Duodenal mucosa (tissue), 2 donors: Measurements from ENCODE around the gene CTSE.

ENCODE experiments used
- H3K27ac ChIP-seq: one replicate; pipeline ENCODE4 v1.7.0; 2013; ENCODE audit warnings: low read depth, low read length
- H3K27me3 ChIP-seq, 2 donors: one replicate each; pipeline ENCODE4 v1.7.0; 2013; ENCODE audit warnings: low read length in 2 of 2, control low read depth in 1 of 2; ENCODE audit not compliant: insufficient read depth in 2 of 2, control insufficient read depth in 1 of 2
- H3K36me3 ChIP-seq, 2 donors: one replicate each; pipeline ENCODE4 v1.7.0; 2013; ENCODE audit warnings: low read length in 2 of 2, control low read depth in 1 of 2; ENCODE audit not compliant: insufficient read depth in 2 of 2, control insufficient read depth in 1 of 2
- H3K4me1 ChIP-seq, 2 donors: one replicate each; pipeline ENCODE4 v1.7.0; 2013; ENCODE audit warnings: low read length in 2 of 2, control low read depth in 1 of 2; ENCODE audit not compliant: insufficient read depth in 2 of 2, control insufficient read depth in 1 of 2
- H3K4me3 ChIP-seq, 2 donors: one replicate each; pipeline ENCODE4 v1.7.0; 2013; ENCODE audit warnings: low read length in 2 of 2, low read depth in 1 of 2
- H3K9ac ChIP-seq, 2 donors: one replicate each; pipeline ENCODE4 v1.7.0; 2013; ENCODE audit warnings: low read length in 2 of 2, low read depth in 1 of 2
- H3K9me3 ChIP-seq, 2 donors: one replicate each; pipeline ENCODE4 v1.7.0; 2013; ENCODE audit warnings: low read length in 2 of 2, control low read depth in 1 of 2; ENCODE audit not compliant: control insufficient read depth in 1 of 2

Gene CTSE

GRCh38 chr1:205993068-205993467 lies 30.6 kb downstream of the CTSE start:
- no peaks in the 10 kb centered on the region for H3K4me1 ChIP-seq
- no peak overlapping the region for H3K27ac ChIP-seq
- no peak overlapping the region for H3K9ac ChIP-seq
- no peaks in the 10 kb centered on the region for H3K36me3 ChIP-seq
- no peaks in the 10 kb centered on the region for H3K9me3 ChIP-seq
- H3K27me3 ChIP-seq: peaks cover 0 to 2% of the 10 kb centered on the region in 2 donors
- H3K4me3 ChIP-seq: no peak overlapping the region

GRCh38 chr1:205992218-205992882 lies 31.3 kb downstream of the CTSE start:
- H3K4me1 ChIP-seq: no peaks in the 10 kb centered on the region
- no peak overlapping the region for H3K27ac ChIP-seq

GRCh38 chr1:205991237-205991636 lies 32.5 kb downstream of the CTSE start:
- Histone ChIP-seq H3K4me3 (no peak overlapping the region), H3K9ac (no peak overlapping the region), H3K36me3 (no peaks in the 10 kb centered on the region), H3K27me3 (peaks cover 0 to 2% of the 10 kb centered on the region in 2 donors), H3K4me1 (no peaks in the 10 kb centered on the region), H3K9me3 (no peaks in the 10 kb centered on the region), H3K27ac (no peak overlapping the region)

More at GRCh38 chr1:205992218-205992882, 31.3 kb downstream of the CTSE start:
- Histone ChIP-seq H3K9ac (no peak overlapping the region), H3K9me3 (no peaks in the 10 kb centered on the region), H3K4me3 (no peak overlapping the region), H3K36me3 (no peaks in the 10 kb centered on the region), H3K27me3 (peaks cover 0 to 2% of the 10 kb centered on the region in 2 donors)

- Histone ChIP-seq H3K4me1 (no peaks in the 10 kb centered on the region), H3K27ac (no peak overlapping the region), H3K4me3 (no peak overlapping the region), H3K9me3 (no peaks in the 10 kb centered on the region), H3K9ac (no peak overlapping the region), H3K36me3 (no peaks in the 10 kb centered on the region), H3K27me3 (peaks cover 0 to 2% of the 10 kb centered on the region in 2 donors)
Observed at GRCh38 chr1:205990226-205990625, 33.5 kb downstream of the CTSE start.

GRCh38 chr1:205989786-205990185 lies 33.9 kb downstream of the CTSE start:
- no peaks in the 10 kb centered on the region for H3K9me3 ChIP-seq
- no peaks in the 10 kb centered on the region for H3K36me3 ChIP-seq
- H3K27me3 ChIP-seq: peaks cover 0 to 2% of the 10 kb centered on the region in 2 donors
- no peak overlapping the region for H3K9ac ChIP-seq
- no peaks in the 10 kb centered on the region for H3K4me1 ChIP-seq
- no peak overlapping the region for H3K4me3 ChIP-seq
- H3K27ac ChIP-seq: no peak overlapping the region

- Histone ChIP-seq H3K27me3 (no peaks in the 10 kb centered on the region), H3K4me3 (no peak overlapping the region), H3K36me3 (no peaks in the 10 kb centered on the region), H3K27ac (no peak overlapping the region), H3K9me3 (no peaks in the 10 kb centered on the region), H3K4me1 (peaks cover 0 to 6% of the 10 kb centered on the region in 2 donors), H3K9ac (no peak overlapping the region)
Observed at GRCh38 chr1:205988585-205988995, 35.1 kb downstream of the CTSE start.

GRCh38 chr1:205986861-205987260 lies 36.8 kb downstream of the CTSE start:
- no peaks in the 10 kb centered on the region for H3K36me3 ChIP-seq
- no peaks in the 10 kb centered on the region for H3K9me3 ChIP-seq
- H3K27ac ChIP-seq: no peak overlapping the region
- H3K4me3 ChIP-seq: no peak overlapping the region
- no peaks in the 10 kb centered on the region for H3K27me3 ChIP-seq
- peaks cover 0 to 6% of the 10 kb centered on the region in 2 donors for H3K4me1 ChIP-seq
- no peak overlapping the region for H3K9ac ChIP-seq

GRCh38 chr1:205986292-205986691 lies 37.4 kb downstream of the CTSE start:
- H3K27ac ChIP-seq: no peak overlapping the region
- H3K4me3 ChIP-seq: no peak overlapping the region
- peaks cover 0 to 5% of the 10 kb centered on the region in 2 donors for H3K9me3 ChIP-seq
- H3K27me3 ChIP-seq: no peaks in the 10 kb centered on the region
- peaks cover 0 to 6% of the 10 kb centered on the region in 2 donors for H3K4me1 ChIP-seq
- H3K36me3 ChIP-seq: no peaks in the 10 kb centered on the region
- H3K9ac ChIP-seq: no peak overlapping the region

GRCh38 chr1:205985330-205986005 lies 38.2 kb downstream of the CTSE start:
- Histone ChIP-seq H3K9me3 (peaks cover 0 to 6% of the 10 kb centered on the region in 2 donors), H3K27ac (no peak overlapping the region), H3K9ac (no peak overlapping the region), H3K36me3 (no peaks in the 10 kb centered on the region), H3K27me3 (no peaks in the 10 kb centered on the region), H3K4me3 (no peak overlapping the region), H3K4me1 (peaks cover 0 to 6% of the 10 kb centered on the region in 2 donors)

GRCh38 chr1:205983925-205984725 lies 39.6 kb downstream of the CTSE start:
- Histone ChIP-seq H3K9ac (no peak overlapping the region), H3K27ac (no peak overlapping the region), H3K27me3 (no peaks in the 10 kb centered on the region), H3K9me3 (peaks cover 0 to 6% of the 10 kb centered on the region in 2 donors), H3K4me1 (peaks cover 0 to 6% of the 10 kb centered on the region in 2 donors), H3K36me3 (no peaks in the 10 kb centered on the region), H3K4me3 (no peak overlapping the region)
